IMR-90 (cell line): Measurements from ENCODE around the gene WNT7A. TPM values are rescaled to one million over a fixed set of nuclear protein-coding genes. Genes with fewer than 3 reads are reported as not detected.

Experiments used
- ATAC-seq: fragments of 200-7000 bp; cut with Tn5 transposase; 2 replicates; pipeline ENCODE4 v1.9.1; 2020; ENCODE audit warnings: low read depth, mild to moderate bottlenecking, moderate library complexity
- BruUV-seq: library from RNA; stranded (reverse); fragments of 400-500 nt; replicated peaks from 2 replicates; lab custom pipeline; 2021; lab: Mats Ljungman, UMichigan
- CTCF ChIA-PET: fragments of 300-600 bp; formaldehyde crosslinking; extraction: SDS; loops from one replicate; lab custom pipeline; 2021; ENCODE audit warnings: antibody characterized with exemption; lab: Yijun Ruan, JAX
- POLR2A ChIA-PET: fragments of 300-600 bp; sonication (Branson Sonifier 250); formaldehyde crosslinking; loops from one replicate; lab custom pipeline; 2022; ENCODE audit warnings: antibody characterized with exemption; ENCODE audit not compliant: unreplicated experiment; lab: Charles Lee
- DNase-seq: peaks from one replicate; pipeline ENCODE4 v3.0.0; 2013
- H2AFZ ChIP-seq: replicated peaks from 2 replicates; pipeline ENCODE3; 2013; ENCODE audit warnings: low read length, mild to moderate bottlenecking; ENCODE audit not compliant: poor library complexity
- H2AK5ac ChIP-seq: 2 replicates; pipeline ENCODE4 v1.6.1; 2013; ENCODE audit warnings: low read depth, low read length, inconsistent platforms
- H2AK9ac ChIP-seq: replicated peaks from 2 replicates; pipeline ENCODE3; 2013; ENCODE audit warnings: mild to moderate bottlenecking, low read depth, low read length, moderate library complexity; ENCODE audit not compliant: poor library complexity
- H2BK120ac ChIP-seq: 2 replicates; pipeline ENCODE4 v1.6.1; 2013; ENCODE audit warnings: low read depth, low read length, inconsistent platforms
- H2BK15ac ChIP-seq: 3 replicates; pipeline ENCODE4 v1.6.1; 2013; ENCODE audit warnings: low read depth, low read length, inconsistent platforms
- H2BK20ac ChIP-seq: 2 replicates; pipeline ENCODE4 v1.6.1; 2013; ENCODE audit warnings: low read depth, mild to moderate bottlenecking, inconsistent platforms, low read length, moderate library complexity
- H2BK5ac ChIP-seq: 2 replicates; pipeline ENCODE4 v1.6.1; 2013; ENCODE audit warnings: mild to moderate bottlenecking, low read depth, low read length, inconsistent platforms; ENCODE audit not compliant: poor library complexity, severe bottlenecking
- H3K14ac ChIP-seq: replicated peaks from 2 replicates; pipeline ENCODE4 v1.6.1; 2013; ENCODE audit warnings: low read depth, low read length, inconsistent platforms
- H3K18ac ChIP-seq: 2 replicates; pipeline ENCODE4 v1.6.1; 2013; ENCODE audit warnings: low read depth, low read length, control low read depth
- H3K23ac ChIP-seq: 2 replicates; pipeline ENCODE4 v1.6.1; 2013; ENCODE audit warnings: low read depth, low read length, inconsistent platforms
- H3K27ac ChIP-seq: 2 replicates; pipeline ENCODE4 v1.5.1; 2013; ENCODE audit warnings: mild to moderate bottlenecking, control low read depth, low read length; ENCODE audit not compliant: insufficient read depth
- H3K27me3 ChIP-seq: 2 replicates; pipeline ENCODE4 v1.6.1; 2013; ENCODE audit warnings: low read length; ENCODE audit not compliant: control insufficient read depth, insufficient read depth
- H3K36me3 ChIP-seq: 2 replicates; pipeline ENCODE4 v1.6.1; 2013; ENCODE audit warnings: low read length, mixed read lengths; ENCODE audit not compliant: control insufficient read depth, insufficient read depth
- H3K4ac ChIP-seq: 2 replicates; pipeline ENCODE4 v1.6.1; 2013; ENCODE audit warnings: low read depth, low read length, inconsistent platforms
- H3K4me1 ChIP-seq: 2 replicates; pipeline ENCODE4 v1.6.1; 2013; ENCODE audit warnings: low read length, mixed read lengths; ENCODE audit not compliant: control insufficient read depth, insufficient read depth
- H3K4me2 ChIP-seq: 2 replicates; pipeline ENCODE4 v1.6.1; 2013; ENCODE audit warnings: low read depth, mild to moderate bottlenecking, control low read depth, low read length, moderate library complexity
- H3K4me3 ChIP-seq: 2 replicates; pipeline ENCODE4 v1.5.1; 2013; ENCODE audit warnings: low read depth, mild to moderate bottlenecking, control low read depth, low read length, moderate library complexity; ENCODE audit not compliant: insufficient read depth
- H3K56ac ChIP-seq: 2 replicates; pipeline ENCODE4 v1.6.1; 2013; ENCODE audit warnings: low read length, inconsistent platforms; ENCODE audit not compliant: insufficient read depth; ENCODE audit errors: extremely low read depth
- H3K79me1 ChIP-seq, 2 experiments: 2 replicates each; pipeline ENCODE4 v1.6.1; 2013; ENCODE audit warnings: low read length in 2 of 2, inconsistent platforms in 1 of 2, low read depth in 1 of 2
- H3K9ac ChIP-seq: 2 replicates; pipeline ENCODE4 v1.6.1; 2013; ENCODE audit warnings: low read depth, low read length, control low read depth
- H3K9me1 ChIP-seq: 2 replicates; pipeline ENCODE4 v1.6.1; 2013; ENCODE audit warnings: low read length, inconsistent platforms; ENCODE audit not compliant: insufficient read depth
- H3K9me3 ChIP-seq: 2 replicates; pipeline ENCODE4 v1.6.1; 2013; ENCODE audit warnings: low read length; ENCODE audit not compliant: control insufficient read depth, insufficient read depth
- H4K20me1 ChIP-seq: 2 replicates; pipeline ENCODE4 v1.6.1; 2013; ENCODE audit warnings: low read length, inconsistent platforms; ENCODE audit not compliant: insufficient read depth
- H4K5ac ChIP-seq: 2 replicates; pipeline ENCODE4 v1.6.1; 2013; ENCODE audit warnings: mild to moderate bottlenecking, low read depth, low read length, control low read depth
- H4K8ac ChIP-seq, 2 experiments: 2 replicates each; pipeline ENCODE4 v1.6.1; 2013; ENCODE audit warnings: low read depth in 2 of 2, low read length in 2 of 2, control low read depth in 1 of 2, inconsistent platforms in 1 of 2
- H4K91ac ChIP-seq: 2 replicates; pipeline ENCODE4 v1.6.1; 2013; ENCODE audit warnings: low read depth, low read length, inconsistent platforms; ENCODE audit not compliant: insufficient read depth
- CHD1 ChIP-seq: IDR thresholded peaks from 2 replicates; pipeline ENCODE4 v1.6.1; 2012; ENCODE audit warnings: low read depth, low read length, improper control_type of control experiment
- ELK1 ChIP-seq: fragments of 150-350 bp; IDR thresholded peaks from 2 replicates; pipeline ENCODE4 v1.6.1; 2016; ENCODE audit warnings: low read depth, mild to moderate bottlenecking, low read length, moderate library complexity, borderline replicate concordance
- FOS ChIP-seq: fragments of 150-350 bp; IDR thresholded peaks from 2 replicates; pipeline ENCODE4 v1.6.1; 2016; ENCODE audit warnings: low read depth, low read length
- MAZ ChIP-seq: IDR thresholded peaks from 2 replicates; pipeline ENCODE4 v1.6.1; 2012; ENCODE audit warnings: low read depth, mild to moderate bottlenecking, low read length, improper control_type of control experiment, moderate library complexity, borderline replicate concordance
- MXI1 ChIP-seq: IDR thresholded peaks from 2 replicates; pipeline ENCODE4 v1.6.1; 2012; ENCODE audit warnings: low read depth, mild to moderate bottlenecking, low read length, moderate library complexity, borderline replicate concordance
- NFE2L2 ChIP-seq: fragments of 150-350 bp; IDR thresholded peaks from 2 replicates; pipeline ENCODE4 v1.6.1; 2016; ENCODE audit warnings: low read depth, mild to moderate bottlenecking, low read length
- POLR2A ChIP-seq: IDR thresholded peaks from 2 replicates; pipeline ENCODE4 v1.6.1; 2012; ENCODE audit warnings: mild to moderate bottlenecking, low read depth, low read length
- RCOR1 ChIP-seq: IDR thresholded peaks from 2 replicates; pipeline ENCODE4 v1.6.1; 2012; ENCODE audit warnings: mild to moderate bottlenecking, low read length, improper control_type of control experiment; ENCODE audit not compliant: insufficient replicate concordance
- RFX5 ChIP-seq: IDR thresholded peaks from 2 replicates; pipeline ENCODE4 v1.8.0; 2012; ENCODE audit warnings: low read depth, mild to moderate bottlenecking, low read length, moderate library complexity
- SMC3 ChIP-seq: fragments of 150-350 bp; IDR thresholded peaks from 2 replicates; pipeline ENCODE4 v1.6.1; 2016; ENCODE audit warnings: low read depth, mild to moderate bottlenecking, antibody characterized with exemption, low read length, moderate library complexity
- USF2 ChIP-seq: fragments of 150-350 bp; IDR thresholded peaks from 2 replicates; pipeline ENCODE4 v1.6.1; 2017; ENCODE audit warnings: mild to moderate bottlenecking, antibody characterized with exemption, low read length, low read depth
- WGBS, 2 experiments: methylation state at CpG; one replicate each; pipeline versions ENCODE4 v1.1.5 to v1.1.7; 2013; ENCODE audit warnings: missing lambda C conversion rate in 2 of 2; ENCODE audit not compliant: insufficient read length in 1 of 2; ENCODE audit errors: extremely low coverage in 2 of 2; 5-methylcytosine and 5-hydroxymethylcytosine counted together
- dilution Hi-C: fragments of 300-500 bp; cut with HindIII; formaldehyde crosslinking; loops from one replicate; pipeline ENCODE4 v1.14.3; 2018; ENCODE audit warnings: low sequenced_read_pairs; ENCODE audit not compliant: unreplicated experiment
- in situ Hi-C: fragments of 300-500 bp; cut with MboI; formaldehyde crosslinking; loops from 3 replicates; pipeline ENCODE4 v1.14.3; 2019; ENCODE audit warnings: low sequenced_read_pairs, inconsistent platforms, mixed read lengths
- intact Hi-C: fragments of 100-400 bp; cut with micrococcal nuclease; formaldehyde crosslinking; loops from 2 replicates; pipeline ENCODE4 v1.10.0; 2022
- polyA plus RNA-seq, 3 experiments: library from polyadenylated mRNA; depleted of rRNA; stranded (reverse); fragments of >200 nt; gene quantifications; 2 replicates each; pipeline ENCODE4 v1.2.3, GENCODE V29; 2012; ENCODE audit warnings: low replicate concordance in 1 of 3
- total RNA-seq: library from RNA; depleted of rRNA; stranded (reverse); fragments of >200 nt; gene quantifications from 2 replicates; pipeline ENCODE4 v1.2.3, GENCODE V29; 2012

WNT7A gene
- total and polyA plus RNA-seq, 2 of the 4 experiments (the other 2 are of a cell fraction) = not detected

- no peak overlapping the region for H3K56ac ChIP-seq
- no peaks in the 10 kb centered on the region for H3K4me1 ChIP-seq
- peaks cover 13% of the 10 kb centered on the region for H3K9me3 ChIP-seq
- H3K14ac ChIP-seq = no peak overlapping the region
- no peaks in the 10 kb centered on the region for H3K27me3 ChIP-seq
- in situ Hi-C loops = no loop called here
- no peaks in the 10 kb centered on the region for H3K9me1 ChIP-seq
- dilution Hi-C loops = no loop called here
- H2BK15ac ChIP-seq = no peak overlapping the region
- H2AFZ ChIP-seq = no peak overlapping the region
- H3K36me3 ChIP-seq = no peaks in the 10 kb centered on the region
- no peak overlapping the region for H2BK120ac ChIP-seq
- H2BK5ac ChIP-seq = no peak overlapping the region
- no peak overlapping the region for H2AK9ac ChIP-seq
- no peak overlapping the region for H4K5ac ChIP-seq
- H4K8ac ChIP-seq = no peak overlapping the region
- whole genome bisulfite sequencing, 2 experiments = 80% methylated on average over 1 of the region's 9 CpGs; no CpG with 5 or more reads in 1 of the 2 experiments
- TF ChIP-seq USF2 = no peak
- TF ChIP-seq MAZ = no peak
- TF ChIP-seq MXI1 = no peak
- TF ChIP-seq SMC3 = no peak
- no peak for TF ChIP-seq NFE2L2
- TF ChIP-seq ELK1 = no peak
- TF ChIP-seq RFX5 = no peak
- TF ChIP-seq RCOR1 = no peak
- TF ChIP-seq POLR2A = no peak
- no peak for TF ChIP-seq CHD1
- no peak for TF ChIP-seq FOS
- H3K4me2 ChIP-seq = no peak overlapping the region
- CTCF ChIA-PET = no interaction called here
- no peaks in the 10 kb centered on the region for H4K20me1 ChIP-seq
- POLR2A ChIA-PET = no interaction called here
- H3K9ac ChIP-seq = no peak overlapping the region
- intact Hi-C loops = no loop called here
- DNase-seq (no peak), ATAC-seq (no peak)
- no peak overlapping the region for H3K18ac ChIP-seq
- no peak overlapping the region for H3K23ac ChIP-seq
- no peaks in the 10 kb centered on the region for H3K79me1 ChIP-seq
- H4K91ac ChIP-seq = no peak overlapping the region
- H3K4me3 ChIP-seq = no peak overlapping the region
- H3K27ac ChIP-seq = no peak overlapping the region
- H2BK20ac ChIP-seq = no peak overlapping the region
- no peak overlapping the region for H3K4ac ChIP-seq
- BruUV-seq = no TSS peak
- no peak overlapping the region for H2AK5ac ChIP-seq
These were observed 109.4 kb downstream of the WNT7A start for GRCh38 chr3:13770170-13771169.
